NT2/D1 (cell line): ENCODE measurements around the gene MRPL32.

ENCODE experiments used
- DNase-seq: peaks from one replicate; pipeline ENCODE4 v3.0.0-alpha.2; 2011; ENCODE audit warnings: low read depth, low spot score
- H3K27me3 ChIP-seq: 2 replicates; pipeline ENCODE4 v1.6.0; 2011; ENCODE audit warnings: mild to moderate bottlenecking; ENCODE audit not compliant: insufficient read length, insufficient read depth
- H3K36me3 ChIP-seq: 2 replicates; pipeline ENCODE4 v1.6.1; 2011; ENCODE audit warnings: mild to moderate bottlenecking, low read length, mixed read lengths; ENCODE audit not compliant: insufficient read depth, insufficient read length
- H3K4me1 ChIP-seq: 2 replicates; pipeline ENCODE4 v1.5.1; 2011; ENCODE audit not compliant: insufficient read depth, insufficient read length
- H3K4me3 ChIP-seq: 2 replicates; pipeline ENCODE4 v1.5.1; 2011; ENCODE audit warnings: low read depth; ENCODE audit not compliant: insufficient read length
- H3K9ac ChIP-seq: 2 replicates; pipeline ENCODE4 v1.6.0; 2011; ENCODE audit warnings: low read depth; ENCODE audit not compliant: insufficient read length
- H3K9me3 ChIP-seq: 2 replicates; pipeline ENCODE4 v1.5.1; 2011; ENCODE audit warnings: mild to moderate bottlenecking, low read length; ENCODE audit not compliant: insufficient read depth
- SUZ12 ChIP-seq: IDR thresholded peaks from 2 replicates; pipeline ENCODE4 v1.6.1; 2011; ENCODE audit not compliant: insufficient read length, insufficient read depth; ENCODE audit errors: extremely low read depth
- YY1 ChIP-seq: IDR thresholded peaks from 2 replicates; pipeline ENCODE4 v1.6.1; 2011; ENCODE audit not compliant: insufficient read length, insufficient read depth
- ZNF274 ChIP-seq: IDR thresholded peaks from 2 replicates; pipeline ENCODE4 v1.6.1; 2011; ENCODE audit warnings: mild to moderate bottlenecking, low read depth, low read length

Gene MRPL32

DNA sequence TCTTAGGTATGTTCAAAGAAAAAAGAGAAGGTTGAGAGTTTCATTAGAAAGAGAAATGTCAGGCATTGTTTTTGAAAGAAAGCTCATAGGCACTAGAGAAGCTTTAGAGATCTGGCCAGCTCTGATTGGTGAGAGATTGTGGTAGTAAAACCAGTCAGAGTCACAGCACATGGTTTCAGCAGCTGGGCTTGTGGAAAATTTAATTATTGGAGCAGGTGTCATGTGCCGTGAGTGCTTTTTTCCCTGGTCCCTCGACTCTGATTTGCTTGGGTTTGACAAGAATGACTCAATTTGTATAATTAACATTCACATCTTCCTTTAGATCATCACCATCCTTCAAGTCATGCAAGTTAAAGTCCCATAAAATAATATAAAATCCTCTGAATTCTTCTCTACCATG is 35.2 kb downstream of the MRPL32 start:
- no peaks in the 10 kb centered on the region for H3K36me3 ChIP-seq
- TF ChIP-seq ZNF274 (no peak), SUZ12 (no peak), YY1 (no peak)
- peaks cover 6% of the 10 kb centered on the region; the same call in 1 of the 2 replicates for H3K9me3 ChIP-seq
- no peaks in the 10 kb centered on the region for H3K4me1 ChIP-seq
- H3K4me3 ChIP-seq, result no peak overlapping the region
- H3K9ac ChIP-seq, result no peak overlapping the region
- H3K27me3 ChIP-seq, result no peaks in the 10 kb centered on the region
- DNase-seq, result no peak

DNA sequence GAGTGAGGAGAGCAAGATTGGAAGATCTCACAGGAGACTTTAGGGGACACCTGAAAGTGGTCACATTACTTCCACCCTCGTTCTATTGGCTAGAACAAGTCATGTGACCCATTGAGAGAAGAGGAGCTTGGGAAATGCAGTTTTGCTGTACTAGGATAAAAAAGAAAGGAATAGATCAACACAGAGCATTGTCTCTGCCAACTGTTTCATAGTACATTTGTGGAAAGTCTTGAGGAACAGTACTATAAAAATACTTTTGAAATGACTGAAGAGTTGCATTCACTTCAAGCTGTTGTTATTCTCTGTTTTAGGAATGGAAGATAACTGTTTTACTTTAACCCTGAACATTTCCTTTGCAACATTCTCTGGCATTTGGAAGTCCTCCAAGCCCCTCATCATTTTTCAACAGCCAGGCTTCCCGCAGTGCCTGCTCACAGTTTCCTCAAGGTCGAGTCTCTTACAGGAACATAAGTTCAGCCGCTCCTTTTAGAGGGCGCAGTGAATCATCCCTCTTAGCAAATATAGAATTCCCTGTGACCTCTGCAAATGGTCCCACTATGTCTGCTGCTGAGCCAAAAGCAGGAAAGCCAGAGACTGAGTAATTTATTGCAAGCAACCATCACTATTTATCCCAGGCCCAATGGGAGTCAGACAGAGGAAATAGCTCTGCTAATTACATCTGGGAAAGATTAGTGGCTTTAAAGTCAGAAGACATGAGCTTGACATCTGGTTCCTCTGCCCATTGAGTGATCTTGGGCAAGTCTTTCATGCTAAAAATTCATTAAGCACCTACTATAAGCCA is 40.7 kb downstream of the MRPL32 start:
- H3K27me3 ChIP-seq, result no peaks in the 10 kb centered on the region
- H3K9me3 ChIP-seq, result peaks cover 6% of the 10 kb centered on the region; the same call in 1 of the 2 replicates
- H3K36me3 ChIP-seq, result no peaks in the 10 kb centered on the region
- TF ChIP-seq SUZ12, result no peak
- TF ChIP-seq YY1, result no peak
- no peak for TF ChIP-seq ZNF274
- no peak overlapping the region for H3K4me3 ChIP-seq
- no peak overlapping the region for H3K9ac ChIP-seq
- H3K4me1 ChIP-seq, result no peaks in the 10 kb centered on the region
- no peak for DNase-seq

DNA sequence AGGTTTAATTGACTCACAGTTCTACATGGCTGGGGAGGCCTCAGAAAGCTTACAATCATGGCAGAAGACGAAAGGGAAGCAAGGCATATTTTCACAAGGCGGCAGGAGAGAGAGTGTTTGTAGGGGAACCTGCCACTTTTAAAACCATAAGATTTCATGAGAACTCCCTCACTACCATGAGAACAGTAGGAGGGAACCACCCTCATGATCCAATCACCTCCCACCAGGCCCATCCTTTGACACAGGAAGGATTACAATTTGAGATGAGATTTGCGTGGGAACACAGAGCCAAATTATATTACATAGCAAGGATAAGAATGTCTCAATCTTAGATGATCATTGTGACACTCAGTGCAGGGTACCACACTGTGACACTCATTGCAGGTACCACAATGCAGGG is 44.2 kb downstream of the MRPL32 start:
- no peak for DNase-seq
- H3K36me3 ChIP-seq, result no peaks in the 10 kb centered on the region
- no peak overlapping the region for H3K9ac ChIP-seq
- no peaks in the 10 kb centered on the region for H3K27me3 ChIP-seq
- TF ChIP-seq ZNF274, result no peak
- no peak overlapping the region for H3K4me3 ChIP-seq
- no peaks in the 10 kb centered on the region for H3K4me1 ChIP-seq
- peaks cover 15% of the 10 kb centered on the region; the same call in 1 of the 2 replicates for H3K9me3 ChIP-seq

DNA sequence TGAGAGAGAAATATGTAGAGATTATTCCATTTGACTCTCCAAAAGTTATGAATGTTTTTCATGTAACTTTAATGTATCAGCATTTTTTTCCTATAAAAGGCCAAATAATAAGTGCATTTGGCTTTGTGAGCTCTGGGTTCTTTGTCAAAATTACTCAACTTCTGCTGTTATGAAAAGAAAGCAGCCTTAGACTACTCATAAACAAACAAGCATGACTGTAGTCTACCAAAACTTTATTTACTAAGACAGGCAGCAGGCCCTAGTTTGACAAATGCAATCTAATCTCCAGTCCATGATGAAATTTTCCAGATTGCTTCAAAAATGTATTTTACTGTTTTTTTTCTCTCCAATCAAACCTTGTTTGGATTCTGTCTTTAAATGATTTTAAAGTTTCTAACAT is 46.3 kb downstream of the MRPL32 start:
- no peak overlapping the region for H3K9ac ChIP-seq
- H3K9me3 ChIP-seq, result peaks cover 13% of the 10 kb centered on the region
- no peak for DNase-seq
- H3K36me3 ChIP-seq, result no peaks in the 10 kb centered on the region
- no peaks in the 10 kb centered on the region for H3K27me3 ChIP-seq
- no peak for TF ChIP-seq ZNF274
- TF ChIP-seq SUZ12, result no peak
- TF ChIP-seq YY1, result no peak
- no peaks in the 10 kb centered on the region for H3K4me1 ChIP-seq
- H3K4me3 ChIP-seq, result no peak overlapping the region

DNA sequence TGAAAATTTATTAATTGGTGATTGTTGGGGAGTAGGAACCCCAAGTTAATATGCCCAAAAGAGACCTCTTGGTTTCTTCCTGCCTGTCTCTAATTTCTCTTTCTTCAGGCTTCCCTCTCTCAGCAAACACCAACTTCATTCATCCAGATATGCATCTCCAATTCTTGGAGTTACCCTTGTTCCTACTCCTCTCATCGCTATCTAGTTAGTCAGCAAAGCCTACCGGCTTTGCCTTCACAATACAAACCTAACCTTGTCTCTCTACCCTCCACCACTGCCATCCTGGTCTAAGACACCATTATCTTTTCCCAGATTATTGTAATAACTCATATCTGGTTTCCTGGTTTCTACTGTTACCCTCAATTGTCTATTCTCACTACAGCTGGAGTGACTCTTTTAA is 47.9 kb downstream of the MRPL32 start:
- Histone ChIP-seq H3K36me3 (no peaks in the 10 kb centered on the region), H3K4me3 (no peak overlapping the region), H3K9ac (no peak overlapping the region), H3K27me3 (no peaks in the 10 kb centered on the region), H3K9me3 (peaks cover 29% of the 10 kb centered on the region), H3K4me1 (no peaks in the 10 kb centered on the region)
- no peak for DNase-seq
- TF ChIP-seq ZNF274, result no peak
- TF ChIP-seq SUZ12, result no peak
- TF ChIP-seq YY1, result no peak

DNA sequence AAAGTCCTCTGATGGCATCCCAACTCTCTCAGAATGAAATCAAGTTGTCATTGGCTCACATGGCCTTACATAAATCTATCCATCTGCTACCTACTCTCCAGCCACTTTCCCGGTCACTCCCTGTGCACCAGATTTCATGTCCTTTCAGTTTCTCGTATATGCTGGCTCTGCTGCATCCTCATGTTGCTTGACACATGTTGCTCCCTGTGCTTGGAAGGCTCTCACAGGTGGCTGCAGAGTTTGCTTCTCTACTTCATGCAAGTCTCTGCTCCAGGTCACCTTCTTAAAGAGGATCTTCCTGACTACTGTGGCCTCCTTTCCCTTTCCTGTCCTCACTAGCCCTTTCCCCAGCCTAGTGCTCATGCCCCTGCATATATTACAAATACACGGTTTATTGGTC is 48.3 kb downstream of the MRPL32 start:
- Histone ChIP-seq H3K4me3 (no peak overlapping the region), H3K9ac (no peak overlapping the region), H3K36me3 (no peaks in the 10 kb centered on the region), H3K27me3 (no peaks in the 10 kb centered on the region), H3K9me3 (peaks cover 29% of the 10 kb centered on the region), H3K4me1 (no peaks in the 10 kb centered on the region)
- DNase-seq, result no peak
- no peak for TF ChIP-seq SUZ12

DNA sequence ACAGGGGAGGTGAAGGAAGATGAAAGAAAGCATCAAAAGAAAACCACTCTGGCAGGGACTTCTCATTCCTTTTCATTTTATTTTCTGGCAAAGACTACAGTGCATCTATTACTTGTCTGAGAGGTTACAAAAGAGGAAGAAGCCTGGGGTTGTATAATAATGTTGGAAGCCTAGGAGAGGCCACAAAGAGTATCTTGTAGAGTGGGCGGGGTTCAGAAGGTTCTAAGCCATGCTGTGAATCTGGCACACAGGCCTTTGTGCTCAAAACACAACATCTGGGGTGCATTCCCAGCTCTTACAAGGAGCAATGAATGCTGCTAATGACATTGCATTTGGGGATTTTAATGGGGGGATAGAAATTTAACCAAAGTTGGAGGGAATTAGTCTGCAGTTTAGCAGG is 49.4 kb downstream of the MRPL32 start:
- no peak for DNase-seq
- Histone ChIP-seq H3K27me3 (no peaks in the 10 kb centered on the region), H3K36me3 (no peaks in the 10 kb centered on the region), H3K9ac (no peak overlapping the region), H3K9me3 (peaks cover 29% of the 10 kb centered on the region), H3K4me3 (no peak overlapping the region), H3K4me1 (no peaks in the 10 kb centered on the region)
- no peak for TF ChIP-seq ZNF274
- no peak for TF ChIP-seq YY1
- TF ChIP-seq SUZ12, result no peak
